ENCODE measurements around the gene HCFC1R1. TPM values are rescaled to one million over a fixed set of nuclear protein-coding genes. Genes with fewer than 3 reads are reported as not detected.

HCFC1R1 gene
- total RNA-seq, 6 experiments from 2014 or later: 9.7 to 14.6 (median 12.1) TPM

DNA sequence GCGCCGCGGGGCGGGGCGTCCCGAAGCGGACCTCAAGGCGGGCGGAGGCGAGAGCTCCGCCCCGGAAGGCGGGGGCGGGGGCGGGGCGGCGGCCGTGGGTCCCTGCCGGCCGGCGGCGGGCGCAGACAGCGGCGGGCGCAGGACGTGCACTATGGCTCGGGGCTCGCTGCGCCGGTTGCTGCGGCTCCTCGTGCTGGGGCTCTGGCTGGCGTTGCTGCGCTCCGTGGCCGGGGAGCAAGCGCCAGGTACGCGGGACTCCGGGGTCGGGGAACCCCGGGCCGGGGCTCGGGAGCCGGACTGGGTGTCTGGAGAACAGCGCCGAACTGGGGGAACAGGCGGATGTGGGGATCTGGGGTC lies 3.5 kb downstream of the HCFC1R1 start, which contains the start of gene TNFRSF12A:
Gene TNFRSF12A (plus strand): TSS at position 122 of the 357 bp plus-strand sequence. CDS start 30 bp downstream, at position 152.
- Histone ChIP-seq H3K9me3 (no peaks in the 10 kb centered on the region), H3K27ac (peak within 1 kb of the TSS; percentile 84 to 95 (median 91)), H3K36me3 (no peaks in the 10 kb centered on the region), H3K27me3 (no peaks in the 10 kb centered on the region), H3K4me1 (peaks cover 0 to 28% (median 14%) of the 10 kb centered on the region in 4 donors), H3K4me3 (peak within 1 kb of the TSS; percentile 64 to 84 (median 74))
- TF ChIP-seq CTCF (IDR thresholded peaks at IDR 0.05): no peak
- peak; percentile 99 for TF ChIP-seq POLR2A (IDR thresholded peaks at IDR 0.05)
- DNase-seq (peak; percentile 81 to 87 (median 83)), ATAC-seq (peak; percentile 17 to 68 (median 56))
- intact Hi-C loops (cut with DNase I): no loop called here
- WGBS (ENCODE audit: insufficient coverage, low coverage, low lambda C conversion rate, missing lambda C conversion rate): 0% methylated on average over 1 of the region's 49 CpGs

- Histone ChIP-seq H3K4me1 (peaks cover 0 to 27% (median 14%) of the 10 kb centered on the region in 4 donors), H3K27ac (no peak overlapping the region), H3K27me3 (no peaks in the 10 kb centered on the region), H3K4me3 (peak overlapping the region; percentile 64 to 84 (median 74)), H3K36me3 (no peaks in the 10 kb centered on the region), H3K9me3 (no peaks in the 10 kb centered on the region)
- 45% methylated on average over 19 of the region's 40 CpGs for WGBS (ENCODE audit: insufficient coverage, low coverage, low lambda C conversion rate, missing lambda C conversion rate)
- ATAC-seq (no peak), DNase-seq (peak in 1 of 3 donors; percentile 31)
- TF ChIP-seq CTCF (IDR thresholded peaks at IDR 0.05) (no peak), POLR2A (IDR thresholded peaks at IDR 0.05) (no peak)
- intact Hi-C loops (cut with DNase I): no loop called here
Observed at GRCh38 chr16:3019594-3020246, 4.0 kb downstream of the HCFC1R1 start.

DNA sequence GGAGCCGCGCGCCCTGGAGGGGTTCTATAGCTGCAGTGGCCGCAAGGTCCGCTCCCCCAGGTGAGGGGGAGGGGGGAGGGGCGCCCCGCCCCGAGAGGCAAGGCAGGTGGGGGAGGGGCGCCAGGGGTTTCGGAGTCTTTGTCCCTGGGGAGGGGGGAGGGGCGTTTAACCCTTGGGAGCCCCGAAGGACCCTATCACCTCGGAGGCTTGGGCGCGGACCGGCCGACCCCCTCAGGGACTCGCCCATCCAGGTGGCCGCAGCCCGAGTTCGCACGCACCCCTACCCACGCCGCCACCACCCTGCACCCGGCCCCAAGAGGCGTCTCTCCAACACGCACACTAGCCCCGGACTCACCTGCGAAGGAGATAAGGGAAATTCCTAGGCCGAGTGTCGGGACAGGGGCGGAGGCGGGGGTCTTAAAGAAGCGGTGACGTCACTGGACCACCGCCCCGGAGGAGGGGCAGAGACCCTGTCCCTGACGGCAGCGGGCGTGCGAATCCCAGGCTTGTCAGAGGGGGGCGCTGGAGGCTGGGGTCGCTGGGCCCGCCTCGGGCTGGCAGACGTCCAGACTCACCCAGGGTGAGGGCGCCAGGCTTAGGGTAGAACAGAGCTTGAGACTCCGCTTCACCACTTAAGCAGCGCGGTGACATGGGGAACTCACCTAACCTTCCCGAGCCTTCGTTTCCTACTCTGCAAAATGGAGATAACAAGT lies 5.8 kb downstream of the HCFC1R1 start, which contains the start of gene CLDN6:
Gene CLDN6 (minus strand): TSS at position 390 of the 713 bp plus-strand sequence. CDS start 2,162 bp downstream, outside the sequence.
- Histone ChIP-seq H3K4me1 (peaks cover 0 to 19% (median 8%) of the 10 kb centered on the region in 4 donors), H3K9me3 (no peaks in the 10 kb centered on the region), H3K4me3 (no peak within 1 kb of the TSS), H3K36me3 (no peaks in the 10 kb centered on the region), H3K27me3 (no peaks in the 10 kb centered on the region), H3K27ac (no peak within 1 kb of the TSS)
- DNase-seq: no peak
- TF ChIP-seq POLR2A (IDR thresholded peaks at IDR 0.05): no peak
- TF ChIP-seq CTCF (IDR thresholded peaks at IDR 0.05): no peak
- intact Hi-C loops (cut with DNase I): no loop called here
- 9% methylated on average over 26 of the region's 52 CpGs for WGBS (ENCODE audit: insufficient coverage, low coverage, low lambda C conversion rate, missing lambda C conversion rate)
- ATAC-seq: no peak

- no peak overlapping the region for H3K4me3 ChIP-seq
- intact Hi-C loops (cut with DNase I): no loop called here
- H3K36me3 ChIP-seq: no peaks in the 10 kb centered on the region
- peaks cover 0 to 17% (median 7%) of the 10 kb centered on the region in 4 donors for H3K4me1 ChIP-seq
- H3K27ac ChIP-seq: no peak overlapping the region
- no peaks in the 10 kb centered on the region for H3K27me3 ChIP-seq
- TF ChIP-seq CTCF (IDR thresholded peaks at IDR 0.05) (no peak), POLR2A (IDR thresholded peaks at IDR 0.05) (no peak)
- ATAC-seq (no peak), DNase-seq (no peak)
- no peaks in the 10 kb centered on the region for H3K9me3 ChIP-seq
- WGBS (ENCODE audit: insufficient coverage, low coverage, low lambda C conversion rate, missing lambda C conversion rate): 89% methylated on average over 9 of the region's 20 CpGs
Observed at GRCh38 chr16:3017344-3017743, 6.4 kb downstream of the HCFC1R1 start.
